GOT3 (cell line): ENCODE measurements around the gene NTN5.
A peak's percentile ranks its signal among the peaks of the same experiment; 100 is the strongest.
"Not testable (repeated sequence)": the region's sequence is repeated elsewhere in the genome, so short reads cannot be mapped to it uniquely, and the experiment has no call there.

ENCODE experiments used
- DNase-seq: peaks from one replicate; lab custom pipeline; 2025; ENCODE audit warnings: mixed read lengths; lab: John Stamatoyannopoulos, UW

The NTN5 gene

DNA sequence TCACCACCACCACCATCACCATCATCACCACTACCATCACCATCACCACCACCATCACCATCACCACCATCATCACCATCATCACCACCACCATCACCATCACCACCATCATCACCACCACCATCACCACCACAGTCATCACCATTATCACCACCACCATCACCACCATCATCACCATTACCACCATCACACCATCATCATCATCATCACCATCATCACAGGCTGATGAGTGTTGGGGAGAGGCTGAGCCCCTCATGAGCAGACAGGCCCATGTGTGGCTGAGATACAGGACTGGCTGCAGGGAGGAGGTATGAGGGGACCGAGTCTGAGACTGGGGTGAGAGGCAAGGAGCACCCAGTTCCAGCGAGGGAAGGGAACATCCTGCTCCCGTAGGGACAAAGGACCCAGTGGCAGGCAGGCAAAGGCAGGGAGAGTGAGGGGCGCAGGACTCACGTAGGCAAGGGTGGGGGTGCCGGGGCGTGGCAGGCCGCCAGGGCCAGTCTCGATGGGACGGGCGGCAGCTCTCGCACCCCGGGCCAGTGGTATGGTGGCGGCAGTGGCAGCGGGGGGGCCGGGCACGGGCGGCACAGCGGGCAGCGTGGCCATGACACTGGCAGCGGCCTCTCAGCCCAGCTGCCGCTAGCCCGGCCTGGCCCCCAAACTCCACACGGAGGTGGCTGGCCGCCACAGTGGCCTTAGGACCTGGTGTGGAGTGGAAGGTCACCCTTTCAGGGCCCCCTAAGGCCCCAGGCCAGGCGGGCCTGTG lies 2.7 kb downstream of the NTN5 start:
- DNase-seq: no peak

GRCh38 chr19:48668761-48669160 lies 4.1 kb downstream of the NTN5 start:
- DNase-seq: no peak

GRCh38 chr19:48668332-48668731 lies 4.5 kb downstream of the NTN5 start:
- DNase-seq: no peak

DNA sequence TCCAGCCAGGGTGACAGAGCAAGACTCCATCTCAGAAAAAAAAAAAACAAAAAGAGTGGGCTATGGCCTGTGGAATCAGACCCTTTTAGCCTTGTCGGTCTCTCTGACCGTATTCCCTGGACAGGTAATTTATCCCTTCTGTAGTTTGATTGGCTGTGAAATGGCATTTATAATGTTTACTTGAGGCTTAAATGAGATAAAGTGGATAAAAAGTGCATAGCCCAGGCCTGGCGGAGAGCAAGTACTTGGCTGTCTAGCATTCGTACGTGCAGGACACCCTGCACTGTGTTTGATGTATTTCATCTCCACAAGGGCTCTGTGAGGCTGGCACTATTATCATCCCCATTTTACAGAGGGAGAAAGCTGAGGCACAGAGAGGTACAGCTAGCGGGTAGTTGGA lies 7.0 kb downstream of the NTN5 start:
- no peak for DNase-seq

DNA sequence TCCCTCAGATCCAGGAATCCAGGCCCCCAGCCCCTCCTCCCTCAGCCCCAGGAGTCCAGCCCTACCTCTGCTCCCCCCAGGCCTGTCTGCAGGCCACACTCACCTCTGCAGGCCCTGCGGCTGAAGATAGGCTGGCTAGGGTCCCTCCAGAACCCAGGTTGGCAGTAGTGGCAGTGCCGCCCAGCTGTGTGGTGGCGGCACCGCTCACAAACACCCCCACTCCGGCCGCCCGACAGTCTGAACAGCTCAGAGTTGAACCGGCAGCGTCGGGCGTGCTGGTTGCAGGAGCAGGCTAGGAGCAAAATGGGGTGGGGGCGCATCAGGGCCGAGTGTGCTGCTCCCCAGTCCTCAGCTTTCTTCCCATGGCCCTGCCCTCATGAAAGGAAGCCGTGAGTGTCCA lies 8.3 kb downstream of the NTN5 start:
- DNase-seq: no peak

- no peak for DNase-seq
Observed at GRCh38 chr19:48663667-48664066, 9.2 kb downstream of the NTN5 start.

DNA sequence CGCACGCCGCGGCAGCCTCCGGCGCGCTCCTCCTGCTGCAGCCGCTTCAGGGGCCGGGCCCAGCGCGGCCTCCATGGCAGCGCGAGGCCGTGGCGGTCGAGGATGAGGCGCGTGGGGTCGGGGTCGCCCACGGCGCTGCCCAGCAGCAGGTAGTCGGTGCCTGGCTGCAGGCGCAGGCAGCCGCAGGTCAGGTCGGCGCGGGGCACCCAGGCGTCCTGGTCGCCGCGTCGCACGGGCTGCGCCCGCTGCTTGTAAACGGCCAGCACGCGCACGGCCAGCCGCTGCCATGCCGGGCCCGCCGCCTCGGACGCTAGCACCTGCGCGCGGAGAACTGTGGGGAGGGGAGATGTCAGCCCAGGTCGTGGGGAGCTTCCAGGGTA lies 11.1 kb downstream of the NTN5 start:
- no peak for DNase-seq

DNA sequence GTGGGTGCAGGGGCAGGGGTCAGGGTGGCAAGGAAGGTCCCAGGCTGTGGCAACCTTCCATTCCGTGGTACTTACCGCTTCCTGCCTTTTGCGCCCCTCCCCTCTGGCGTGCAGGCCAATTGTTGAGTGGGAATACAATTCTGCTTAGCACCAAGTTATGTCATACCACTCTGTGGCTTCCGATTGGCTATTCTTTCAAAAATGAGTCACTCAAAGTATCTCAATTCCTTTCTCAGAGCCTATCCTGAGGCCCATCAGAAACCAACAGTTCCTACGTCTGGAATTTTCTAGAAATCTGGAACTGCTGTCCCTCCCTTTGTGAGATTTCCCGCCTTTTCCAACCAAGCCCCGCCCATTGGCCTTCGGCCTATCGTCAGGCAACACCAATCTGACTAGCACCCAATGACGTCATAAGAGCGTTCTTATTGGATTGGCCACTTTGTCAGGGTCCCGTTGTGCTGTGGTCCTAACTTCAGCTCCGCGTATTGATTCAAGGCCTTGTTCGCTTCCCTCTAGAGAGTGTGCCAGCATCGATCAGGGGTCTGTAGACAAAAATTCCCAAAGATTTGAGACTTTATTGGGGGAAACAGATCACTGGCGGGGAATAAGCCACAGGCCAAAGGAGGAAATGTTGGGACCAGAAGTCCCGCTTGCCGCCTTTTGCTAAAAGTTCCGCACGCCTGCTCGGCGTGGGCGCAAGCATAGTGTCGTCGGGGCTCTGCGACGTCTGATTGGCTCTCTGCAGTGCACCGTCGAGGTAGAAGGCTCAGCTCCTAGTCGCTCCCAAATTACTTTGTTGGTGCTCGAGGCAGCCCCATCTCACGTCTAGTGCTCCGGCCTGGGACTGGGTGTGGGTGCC lies 11.7 kb downstream of the NTN5 start:
- peak; percentile 57 for DNase-seq

DNA sequence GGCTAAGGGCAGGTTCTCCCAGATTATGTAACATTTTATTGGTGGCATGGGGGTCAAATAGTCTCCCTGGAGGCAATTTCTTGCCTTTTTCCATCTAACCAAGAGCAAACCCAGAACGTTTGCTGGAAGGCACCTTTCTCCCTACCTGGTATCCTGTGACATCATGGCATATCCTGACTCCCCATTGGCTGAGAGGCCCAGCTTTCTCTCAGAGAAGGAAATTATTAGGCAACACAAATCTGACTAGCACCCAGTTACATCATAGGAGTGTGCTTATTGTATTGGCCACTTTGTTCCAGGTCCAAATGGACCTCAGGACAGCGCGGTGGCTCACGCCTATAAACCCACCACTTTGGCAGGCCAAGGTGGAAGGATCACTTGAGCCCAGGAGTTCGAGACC lies 13.0 kb downstream of the NTN5 start:
- DNase-seq: no peak

DNA sequence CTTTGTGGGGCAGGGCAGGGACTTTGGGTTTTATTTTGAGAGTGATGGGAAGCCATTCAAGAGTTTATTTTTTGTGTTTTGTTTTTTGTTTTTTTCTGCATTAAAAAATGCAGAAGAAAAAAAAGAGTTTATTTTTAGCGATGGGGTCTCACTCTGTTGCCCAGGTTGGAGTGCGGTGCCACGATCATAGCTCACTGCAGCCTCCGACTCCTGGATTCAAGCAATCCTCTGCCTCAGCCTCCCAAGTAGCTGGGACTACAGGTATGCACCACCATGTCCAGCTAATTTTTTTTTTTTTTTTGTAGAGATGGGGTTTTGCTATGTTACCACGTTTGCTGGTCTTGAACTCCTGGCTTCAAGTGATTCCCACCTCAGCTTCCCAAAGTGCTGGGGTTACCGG lies 14.3 kb downstream of the NTN5 start:
- DNase-seq: no peak

- DNase-seq: not testable (repeated sequence)
Observed at GRCh38 chr19:48657828-48658227, 15.0 kb downstream of the NTN5 start.

DNA sequence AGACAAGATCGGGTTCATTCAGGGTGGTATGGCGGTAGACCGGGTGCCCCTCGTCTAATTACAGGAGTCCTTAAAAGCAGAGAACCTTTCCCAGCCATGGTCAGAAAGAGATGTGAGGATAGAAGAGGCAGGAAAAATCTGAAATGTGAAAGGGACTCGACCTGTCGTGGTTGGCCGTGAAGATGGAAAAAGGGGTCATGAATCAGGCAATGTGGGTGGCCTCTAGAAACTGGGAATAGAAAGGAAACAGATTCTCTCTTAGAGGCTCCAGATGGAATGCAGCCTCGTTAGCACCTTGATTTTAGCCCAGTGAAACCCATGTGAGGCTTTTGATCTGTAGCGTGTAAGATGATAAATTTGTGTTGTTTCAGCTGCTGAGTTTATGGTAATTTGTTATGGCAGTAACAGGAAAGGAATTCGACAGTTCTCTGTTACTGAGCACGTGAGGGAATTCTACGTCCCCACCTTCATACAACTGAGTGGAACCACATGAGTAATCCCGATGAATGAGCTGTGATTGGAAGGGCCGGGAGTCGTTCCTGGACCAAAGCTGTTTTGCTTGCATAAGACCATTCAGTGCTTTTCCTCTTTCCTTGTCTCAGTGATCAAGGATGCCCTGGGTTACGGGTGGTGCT lies 15.9 kb downstream of the NTN5 start:
- no peak for DNase-seq

GRCh38 chr19:48654299-48655059 lies 18.3 kb downstream of the NTN5 start:
- no peak for DNase-seq

GRCh38 chr19:48651683-48652048 lies 21.2 kb downstream of the NTN5 start:
- DNase-seq: no peak

DNA sequence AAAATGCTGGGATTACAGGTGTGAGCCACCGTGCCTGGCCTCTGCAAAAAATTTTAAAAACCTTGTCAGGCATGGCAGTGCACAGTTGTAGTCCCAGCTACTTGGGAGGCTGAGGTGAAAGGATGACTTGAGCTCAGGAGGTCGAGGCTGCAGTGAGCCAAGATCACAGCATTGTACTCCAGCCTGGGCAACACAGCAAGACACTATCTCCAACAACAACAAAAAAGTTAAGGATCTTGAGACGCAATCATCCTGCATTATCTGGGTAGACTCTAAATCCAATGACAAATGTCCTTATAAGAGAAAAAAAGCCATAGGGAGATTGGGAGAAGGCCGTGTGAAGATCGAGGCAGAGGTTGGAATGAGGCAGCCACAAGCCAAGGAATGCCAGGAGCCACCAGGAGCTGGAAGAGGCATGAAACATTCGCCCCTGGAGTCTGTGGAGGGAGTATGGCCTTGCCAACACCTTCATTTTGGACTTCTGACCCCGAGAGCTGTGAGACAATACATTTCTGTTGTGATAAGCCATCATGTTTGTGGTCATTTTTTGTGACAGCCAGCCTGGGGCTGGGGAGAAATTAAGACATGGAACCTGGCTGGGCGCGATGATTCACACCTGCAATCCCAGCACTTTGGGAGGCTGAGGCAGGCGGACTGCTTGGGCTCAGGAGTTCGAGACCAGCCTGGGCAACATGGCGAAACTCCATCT lies 21.7 kb downstream of the NTN5 start:
- DNase-seq: no peak

DNA sequence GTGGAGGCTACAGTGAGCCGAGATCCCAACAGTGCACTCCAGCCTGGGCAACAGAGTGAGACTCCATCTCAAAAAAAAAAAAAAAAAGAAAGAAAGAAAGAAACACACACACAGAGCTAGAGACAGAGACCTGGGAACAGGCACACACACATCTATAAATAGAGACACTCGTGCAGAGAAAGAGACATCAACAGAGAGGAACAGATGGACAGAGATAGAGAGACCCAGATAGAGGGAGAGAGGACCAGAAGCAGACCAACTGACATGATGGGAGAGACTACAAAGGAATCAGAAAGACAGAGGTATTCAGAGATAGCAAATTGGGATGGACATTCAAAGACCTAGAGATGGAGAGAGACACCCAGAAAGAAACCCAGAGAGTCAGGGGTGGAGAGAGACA lies 24.7 kb downstream of the NTN5 start:
- DNase-seq: no peak

DNA sequence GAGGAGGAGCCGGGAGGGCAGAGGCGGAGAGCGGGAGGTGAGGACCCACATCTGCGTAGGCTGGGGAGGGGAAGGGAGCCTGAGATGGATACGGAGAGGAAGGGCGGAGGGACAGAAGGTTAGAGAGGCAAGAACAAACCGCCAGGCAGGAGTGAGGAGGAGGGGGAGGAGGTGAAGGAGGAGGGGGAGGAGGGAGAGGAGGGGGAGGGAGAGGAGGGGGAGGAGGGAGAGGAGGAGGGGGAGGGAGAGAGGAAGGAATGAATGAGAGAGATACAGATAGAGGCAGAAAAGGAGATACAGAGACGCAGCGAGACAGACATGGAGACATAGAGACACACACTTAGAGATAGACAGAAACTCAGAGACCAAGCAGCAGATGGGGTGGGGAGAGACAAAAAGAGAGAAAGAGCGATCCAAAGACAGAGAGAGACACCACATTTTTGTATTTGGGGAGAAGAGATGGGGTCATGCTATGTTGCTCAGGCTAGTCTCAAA lies 26.0 kb downstream of the NTN5 start:
- no peak for DNase-seq

DNA sequence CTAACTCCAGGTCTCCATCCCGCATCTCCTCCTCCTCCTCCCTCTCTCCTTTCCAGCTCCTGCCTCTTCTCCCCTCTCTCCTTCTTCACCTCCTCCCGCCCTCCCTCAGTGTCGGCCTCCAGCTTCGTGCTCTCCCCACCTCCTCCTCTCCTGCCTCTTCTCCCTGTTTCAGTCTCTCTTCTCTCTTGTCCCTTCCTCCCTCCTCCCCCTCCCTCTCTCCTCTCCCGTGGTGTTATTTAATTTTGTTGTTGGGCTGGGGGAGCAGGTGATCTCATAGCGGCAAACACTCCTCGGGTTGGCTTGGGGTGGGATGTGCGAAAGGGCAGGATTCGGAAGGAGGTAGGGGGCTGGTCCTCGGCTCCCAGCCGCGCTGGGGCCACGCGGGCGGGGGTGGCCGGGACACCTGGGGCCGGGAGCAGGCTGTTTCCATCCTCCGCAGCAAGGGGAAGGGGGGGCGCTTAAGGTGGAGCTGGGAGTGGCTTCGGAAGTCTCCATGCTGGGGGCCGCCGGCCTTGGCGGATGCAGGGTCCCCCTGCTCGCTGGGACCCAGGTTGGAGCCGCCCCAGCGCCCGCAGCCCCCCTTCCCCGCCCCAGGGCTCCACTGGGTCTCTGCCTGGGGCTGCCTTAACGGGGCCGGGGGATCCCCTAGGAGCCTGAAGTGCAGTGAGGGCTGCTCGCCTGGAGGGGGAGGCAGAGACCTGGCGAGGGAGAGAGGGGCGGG lies 26.7 kb downstream of the NTN5 start, which contains the start of gene CA11:
TSS of gene CA11 (minus strand) at position 187 of the 721 bp plus-strand sequence. CDS start 555 bp downstream, outside the sequence.
- DNase-seq: peak; percentile 48

DNA sequence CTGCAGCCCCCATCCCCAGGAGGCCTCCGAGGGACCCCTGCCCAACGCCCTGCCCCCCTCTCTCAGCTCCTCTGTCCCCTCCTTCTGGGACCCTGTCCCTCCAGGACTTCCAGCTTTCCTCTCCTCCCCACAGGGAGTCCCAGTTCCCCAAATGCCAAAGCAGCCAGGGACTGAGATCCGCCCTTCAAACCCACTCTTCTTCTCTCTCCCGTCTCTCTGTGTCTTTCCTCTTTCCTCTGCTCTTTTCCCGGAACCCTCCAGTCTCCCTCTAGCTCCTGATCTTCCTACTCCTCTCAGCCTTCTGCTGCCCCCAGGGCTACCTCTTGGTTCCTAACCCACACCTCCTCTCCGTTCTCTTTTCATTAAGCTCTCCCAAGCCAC lies 27.2 kb downstream of the NTN5 start:
- no peak for DNase-seq

DNA sequence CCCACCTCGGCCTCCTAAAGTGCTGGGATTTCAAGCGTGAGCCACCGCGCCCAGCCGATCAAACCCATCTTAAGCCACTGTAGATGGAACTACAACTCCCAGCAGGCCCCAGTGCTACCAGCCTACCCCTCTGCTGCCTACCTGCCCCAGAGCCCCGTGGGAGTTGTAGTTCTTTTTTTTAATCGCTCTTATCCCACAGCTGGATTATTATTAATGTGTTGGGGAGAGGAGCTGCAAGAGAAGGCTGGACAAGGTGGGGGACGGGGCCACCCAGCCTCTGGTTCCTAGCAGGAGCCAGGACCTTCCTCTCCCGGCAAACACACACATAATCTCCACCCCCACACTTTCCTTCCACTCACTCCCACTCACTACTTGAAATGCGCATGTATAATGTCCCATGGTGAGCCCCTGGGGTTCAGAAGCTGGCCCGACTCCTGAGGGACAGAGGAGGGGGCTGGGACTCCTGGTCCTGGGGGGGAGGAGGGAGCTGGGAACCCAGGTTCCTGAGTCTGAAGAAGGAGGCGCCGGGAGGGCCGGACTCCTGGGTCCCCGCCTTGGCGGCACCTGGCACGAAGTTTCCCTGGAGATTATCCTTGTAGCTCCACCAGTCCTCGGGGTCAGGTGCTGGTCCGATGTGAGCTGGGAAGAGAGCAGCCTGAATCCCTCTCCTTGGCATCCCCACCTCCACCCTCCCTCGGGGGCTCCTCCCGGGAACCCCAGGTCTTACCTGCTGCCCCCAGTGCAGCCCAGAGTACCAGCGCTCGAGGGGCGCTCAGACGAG lies 27.8 kb downstream of the NTN5 start:
- DNase-seq: no peak
